Subcutaneous abdominal adipose tissue (tissue), 5 donors: ENCODE results near the gene APC.
A peak's percentile ranks its signal among the peaks of the same experiment; 100 is the strongest.
"Not testable (repeated sequence)": the region's sequence is repeated elsewhere in the genome, so short reads cannot be mapped to it uniquely, and the experiment has no call there.

Experiments used
- H3K27ac ChIP-seq: one replicate; pipeline ENCODE4 v1.7.0; 2013; ENCODE audit warnings: low read depth, mild to moderate bottlenecking, inconsistent platforms, low read length, moderate library complexity
- H3K27me3 ChIP-seq, 5 donors: one replicate each; pipeline ENCODE4 v1.7.0; 2013; ENCODE audit warnings: low read length in 5 of 5, inconsistent platforms in 1 of 5; ENCODE audit not compliant: control insufficient read depth in 5 of 5, insufficient read depth in 4 of 5
- H3K36me3 ChIP-seq, 5 donors: one replicate each; pipeline ENCODE4 v1.7.0; 2013; ENCODE audit warnings: low read length in 5 of 5; ENCODE audit not compliant: control insufficient read depth in 5 of 5, insufficient read depth in 5 of 5
- H3K4me1 ChIP-seq, 5 donors: one replicate each; pipeline ENCODE4 v1.7.0; 2013; ENCODE audit warnings: low read length in 5 of 5, mild to moderate bottlenecking in 3 of 5, moderate library complexity in 1 of 5; ENCODE audit not compliant: control insufficient read depth in 5 of 5, insufficient read depth in 5 of 5
- H3K4me3 ChIP-seq, 5 donors: one replicate each; pipeline ENCODE4 v1.7.0; 2013; ENCODE audit warnings: low read length in 5 of 5, low read depth in 1 of 5
- H3K9ac ChIP-seq, 5 donors: one replicate each; pipeline ENCODE4 v1.7.0; 2013; ENCODE audit warnings: low read length in 5 of 5, mild to moderate bottlenecking in 4 of 5, moderate library complexity in 3 of 5
- H3K9me3 ChIP-seq, 5 donors: one replicate each; pipeline ENCODE4 v1.7.0; 2013; ENCODE audit warnings: low read length in 5 of 5; ENCODE audit not compliant: control insufficient read depth in 5 of 5
- donor health status: healthy.
- donor health status: healthy.
- donor health status: healthy.
- donor health status: healthy.
- donor health status: healthy.

The APC gene

DNA sequence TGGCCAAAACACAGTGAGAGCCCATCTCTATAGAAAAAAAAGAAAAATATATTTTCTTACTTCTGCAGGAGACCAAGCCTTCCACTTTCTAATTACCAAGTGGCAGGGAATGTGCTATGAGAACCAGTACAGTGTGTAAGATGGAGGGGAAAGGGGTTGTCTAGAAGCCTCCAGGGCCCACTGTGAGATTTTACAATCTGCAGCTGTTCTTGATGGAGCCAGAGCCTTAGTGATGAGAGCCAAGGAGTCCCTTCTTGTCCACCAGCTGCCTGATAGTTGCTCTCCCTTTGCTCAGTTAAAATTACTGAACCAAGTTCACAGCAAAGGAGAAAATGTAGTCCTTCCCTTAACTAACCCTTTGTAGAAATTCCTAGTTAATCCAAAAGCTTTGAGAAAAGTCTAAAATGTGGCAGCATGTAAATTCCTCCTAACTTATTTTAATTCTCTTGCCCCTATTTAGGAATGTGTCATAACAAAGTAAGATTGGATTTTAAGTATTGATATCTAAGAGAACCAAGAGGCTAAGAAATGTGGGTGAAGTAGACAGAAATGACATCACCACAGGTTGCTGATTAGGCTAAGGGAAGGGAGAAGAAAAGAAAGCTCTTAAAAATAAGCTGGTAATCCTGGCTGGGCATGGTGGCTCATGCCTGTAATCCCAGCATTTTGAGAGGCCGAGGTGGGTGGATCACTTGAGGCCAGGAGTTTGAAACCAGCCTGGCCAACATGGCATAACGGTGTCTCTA lies 142.7 kb downstream of the APC start:
- Histone ChIP-seq H3K36me3 (peaks cover 48 to 73% (median 67%) of the 10 kb centered on the region in 5 donors), H3K27me3 (no peaks in the 10 kb centered on the region), H3K9ac (no peak overlapping the region), H3K9me3 (no peaks in the 10 kb centered on the region), H3K4me1 (peaks cover 0 to 11% (median 0%) of the 10 kb centered on the region in 5 donors), H3K27ac (no peak overlapping the region), H3K4me3 (no peak overlapping the region)

DNA sequence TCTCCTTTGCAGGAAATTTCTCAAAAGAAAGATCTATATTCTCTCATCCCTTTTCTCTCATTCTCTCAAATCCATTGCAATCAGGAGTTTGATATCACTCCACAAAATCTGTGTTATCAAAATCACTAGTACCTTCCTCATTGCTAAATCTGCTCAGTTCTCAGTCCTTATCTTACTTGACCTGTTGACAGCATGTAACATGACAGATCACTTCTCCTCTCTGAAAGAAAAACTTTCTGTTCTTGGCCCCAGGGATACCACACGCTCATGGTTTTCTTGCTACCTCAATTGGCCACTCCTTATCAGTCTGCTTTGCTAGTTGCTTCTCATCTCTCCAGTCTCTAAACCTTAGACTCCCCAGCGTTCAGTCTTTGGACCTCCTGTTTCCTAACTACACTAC lies 145.5 kb downstream of the APC start:
- H3K4me1 ChIP-seq: peaks cover 0 to 4% (median 0%) of the 10 kb centered on the region in 5 donors
- H3K9ac ChIP-seq: no peak overlapping the region
- no peak overlapping the region for H3K27ac ChIP-seq
- H3K36me3 ChIP-seq: peaks cover 45 to 80% (median 73%) of the 10 kb centered on the region in 5 donors
- H3K27me3 ChIP-seq: no peaks in the 10 kb centered on the region
- no peak overlapping the region for H3K4me3 ChIP-seq
- H3K9me3 ChIP-seq: no peaks in the 10 kb centered on the region

DNA sequence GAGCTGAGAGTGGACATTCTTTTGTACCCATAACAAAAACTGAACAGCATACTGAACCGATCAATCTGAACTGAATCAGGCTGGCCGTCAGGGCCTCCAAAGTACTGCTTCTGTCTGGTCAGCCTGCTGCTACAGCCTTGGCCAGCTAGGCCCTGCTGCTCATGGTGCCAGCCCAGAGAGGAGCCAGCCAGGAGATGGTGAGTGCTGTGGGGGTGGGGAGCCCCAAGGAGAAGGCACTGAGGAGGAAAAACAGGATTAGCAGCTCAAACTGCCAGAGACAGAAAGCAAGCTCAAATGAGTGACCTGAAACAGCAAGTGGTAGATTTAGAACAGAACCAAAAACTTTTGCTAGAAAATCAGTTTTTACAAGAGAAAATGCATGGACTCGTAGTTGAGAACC lies 147.3 kb downstream of the APC start:
- H3K4me3 ChIP-seq: no peak overlapping the region
- no peaks in the 10 kb centered on the region for H3K9me3 ChIP-seq
- H3K27ac ChIP-seq: no peak overlapping the region
- no peak overlapping the region for H3K9ac ChIP-seq
- H3K36me3 ChIP-seq: peaks cover 36 to 74% (median 65%) of the 10 kb centered on the region in 5 donors
- H3K4me1 ChIP-seq: peaks cover 0 to 4% (median 0%) of the 10 kb centered on the region in 5 donors
- no peaks in the 10 kb centered on the region for H3K27me3 ChIP-seq

DNA sequence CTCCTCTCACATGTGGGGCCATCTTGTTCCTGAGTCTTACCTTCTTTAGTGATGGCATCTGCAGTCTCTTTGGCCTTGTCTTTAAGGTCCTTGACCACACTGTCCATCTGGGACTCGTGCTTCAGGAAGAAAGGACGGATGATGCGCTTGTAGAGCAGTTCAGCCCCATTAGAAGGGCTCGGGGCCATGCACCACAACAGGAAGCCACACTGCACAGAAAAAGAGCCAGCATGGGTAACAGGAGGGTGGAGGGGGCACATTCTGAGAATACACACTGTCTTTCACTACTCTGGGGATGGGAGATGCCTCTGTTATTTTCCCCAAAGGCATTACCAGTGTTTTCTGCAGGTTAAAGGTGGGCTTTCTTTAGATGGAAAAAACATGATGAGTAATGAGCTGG lies 149.3 kb downstream of the APC start:
- H3K27me3 ChIP-seq: no peaks in the 10 kb centered on the region
- H3K4me3 ChIP-seq: no peak overlapping the region
- no peak overlapping the region for H3K27ac ChIP-seq
- H3K4me1 ChIP-seq: peaks cover 0 to 4% (median 0%) of the 10 kb centered on the region in 5 donors
- no peaks in the 10 kb centered on the region for H3K9me3 ChIP-seq
- H3K9ac ChIP-seq: no peak overlapping the region
- peaks cover 37 to 60% (median 51%) of the 10 kb centered on the region in 5 donors for H3K36me3 ChIP-seq

DNA sequence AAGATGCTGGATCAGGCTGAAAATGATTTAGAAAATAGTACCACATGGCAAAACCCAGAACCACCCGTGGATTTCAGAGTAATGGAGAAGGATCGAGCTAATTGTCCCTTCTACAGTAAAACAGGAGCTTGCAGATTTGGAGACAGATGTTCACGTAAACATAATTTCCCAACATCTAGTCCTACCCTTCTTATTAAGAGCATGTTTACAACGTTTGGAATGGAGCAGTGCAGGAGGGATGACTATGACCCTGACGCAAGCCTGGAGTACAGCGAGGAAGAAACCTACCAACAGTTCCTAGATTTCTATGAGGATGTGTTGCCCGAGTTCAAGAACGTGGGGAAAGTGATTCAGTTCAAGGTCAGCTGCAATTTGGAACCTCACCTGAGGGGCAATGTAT lies 154.4 kb downstream of the APC start:
- H3K36me3 ChIP-seq: peaks cover 6 to 34% (median 21%) of the 10 kb centered on the region in 5 donors
- H3K27ac ChIP-seq, H3K9ac ChIP-seq, H3K4me1 ChIP-seq, H3K9me3 ChIP-seq, H3K27me3 ChIP-seq, H3K4me3 ChIP-seq: not testable (repeated sequence)

DNA sequence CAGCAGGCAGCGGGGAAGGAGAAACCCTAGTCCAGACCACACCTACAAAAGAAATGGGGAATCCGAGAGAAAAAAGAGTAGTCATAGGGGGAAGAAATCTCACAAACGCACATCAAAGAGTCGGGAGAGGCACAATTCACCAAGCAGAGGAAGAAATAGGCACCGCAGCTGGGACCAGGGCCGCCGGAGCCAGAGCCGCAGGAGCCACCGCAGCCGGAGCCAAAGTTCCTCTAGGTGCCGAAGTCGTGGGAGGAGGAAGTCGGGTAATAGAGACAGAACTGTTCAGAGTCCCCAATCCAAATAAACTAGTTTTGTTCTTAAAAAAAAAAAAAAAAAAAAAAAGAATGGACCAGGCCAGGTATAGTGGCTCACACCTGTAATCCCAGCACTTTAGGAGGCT lies 155.1 kb downstream of the APC start:
- H3K36me3 ChIP-seq: peaks cover 6 to 30% (median 20%) of the 10 kb centered on the region in 5 donors
- no peaks in the 10 kb centered on the region for H3K27me3 ChIP-seq
- no peaks in the 10 kb centered on the region for H3K9me3 ChIP-seq

DNA sequence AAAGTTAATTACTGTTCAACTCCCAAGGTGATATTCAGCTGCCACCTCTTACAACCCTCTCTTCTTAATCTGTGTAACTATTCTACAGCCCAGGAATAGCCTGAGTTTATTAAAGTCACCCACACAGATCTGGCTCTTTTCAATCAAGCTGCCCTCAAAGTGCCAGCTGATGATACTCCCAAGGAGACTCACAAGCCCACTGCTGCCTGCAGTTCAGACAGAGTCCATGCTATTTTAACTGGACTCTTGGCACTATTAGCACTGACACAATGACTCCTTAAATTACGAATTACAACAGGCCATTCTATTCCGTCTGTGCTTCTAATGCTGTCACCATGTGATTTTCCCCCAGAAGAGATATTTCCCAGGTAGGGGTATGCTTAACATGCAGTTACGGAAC lies 158.0 kb downstream of the APC start:
- Histone ChIP-seq H3K27ac (no peak overlapping the region), H3K36me3 (peaks cover 15 to 42% (median 28%) of the 10 kb centered on the region in 5 donors), H3K9ac (peak overlapping the region in 1 of 5 donors; percentile 45)

More for the DNA sequence above, 155.1 kb downstream of the APC start:
- no peak overlapping the region for H3K9ac ChIP-seq
- peaks cover 0 to 7% (median 7%) of the 10 kb centered on the region in 5 donors for H3K4me1 ChIP-seq
- H3K27ac ChIP-seq: no peak overlapping the region
- no peak overlapping the region for H3K4me3 ChIP-seq

More for the DNA sequence above, 158.0 kb downstream of the APC start:
- Histone ChIP-seq H3K4me1 (peaks cover 0 to 7% (median 7%) of the 10 kb centered on the region in 5 donors), H3K4me3 (no peak overlapping the region), H3K27me3 (no peaks in the 10 kb centered on the region), H3K9me3 (no peaks in the 10 kb centered on the region)
